ENCODE results near the gene CFHR4.
"Not testable (repeated sequence)": the region's sequence is repeated elsewhere in the genome, so short reads cannot be mapped to it uniquely, and the experiment has no call there.

The CFHR4 gene

DNA sequence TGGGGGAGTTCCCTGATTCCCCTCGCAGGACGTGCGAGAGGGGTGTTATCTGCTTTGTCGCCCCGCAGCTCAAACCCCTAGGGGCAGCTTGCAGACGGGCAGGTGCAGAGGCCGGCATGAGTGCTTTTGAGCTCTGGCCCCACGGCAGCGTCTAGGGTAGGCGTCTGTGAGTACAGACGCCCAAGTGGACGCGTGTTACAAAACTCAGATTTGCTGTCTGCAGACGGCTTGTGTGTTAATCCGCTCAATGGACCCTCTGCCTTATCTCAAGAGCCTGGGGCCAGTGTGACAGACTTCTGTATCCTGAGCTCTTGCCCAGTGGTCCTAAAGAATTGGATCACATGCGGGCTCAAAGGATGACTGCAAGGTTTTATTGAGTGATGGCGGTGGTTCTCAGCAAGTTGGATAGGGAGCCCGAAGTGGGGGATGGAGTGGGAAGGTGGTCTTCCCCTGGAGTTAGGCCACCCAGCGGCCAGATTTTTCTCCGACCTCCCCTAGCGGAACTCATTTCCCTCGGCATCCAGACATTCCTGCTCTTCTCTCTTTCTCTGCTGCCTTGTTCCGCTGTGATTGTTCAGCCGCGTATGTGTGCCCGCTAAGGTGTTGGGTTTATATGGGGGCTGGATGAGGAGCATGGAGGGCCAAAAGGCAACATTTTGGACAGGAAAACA is 9.4 kb downstream of the CFHR4 start:
- TF ChIP-seq, protein P1, sequence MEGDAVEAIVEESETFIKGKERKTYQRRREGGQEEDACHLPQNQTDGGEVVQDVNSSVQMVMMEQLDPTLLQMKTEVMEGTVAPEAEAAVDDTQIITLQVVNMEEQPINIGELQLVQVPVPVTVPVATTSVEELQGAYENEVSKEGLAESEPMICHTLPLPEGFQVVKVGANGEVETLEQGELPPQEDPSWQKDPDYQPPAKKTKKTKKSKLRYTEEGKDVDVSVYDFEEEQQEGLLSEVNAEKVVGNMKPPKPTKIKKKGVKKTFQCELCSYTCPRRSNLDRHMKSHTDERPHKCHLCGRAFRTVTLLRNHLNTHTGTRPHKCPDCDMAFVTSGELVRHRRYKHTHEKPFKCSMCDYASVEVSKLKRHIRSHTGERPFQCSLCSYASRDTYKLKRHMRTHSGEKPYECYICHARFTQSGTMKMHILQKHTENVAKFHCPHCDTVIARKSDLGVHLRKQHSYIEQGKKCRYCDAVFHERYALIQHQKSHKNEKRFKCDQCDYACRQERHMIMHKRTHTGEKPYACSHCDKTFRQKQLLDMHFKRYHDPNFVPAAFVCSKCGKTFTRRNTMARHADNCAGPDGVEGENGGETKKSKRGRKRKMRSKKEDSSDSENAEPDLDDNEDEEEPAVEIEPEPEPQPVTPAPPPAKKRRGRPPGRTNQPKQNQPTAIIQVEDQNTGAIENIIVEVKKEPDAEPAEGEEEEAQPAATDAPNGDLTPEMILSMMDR (IDR thresholded peaks at IDR 0.05; ENCODE audit: low read depth, low read length): no peak
- H3K4me3 ChIP-seq (ENCODE audit: low read depth, low read length): no peak overlapping the region; the same call in 1 of the 2 replicates

DNA sequence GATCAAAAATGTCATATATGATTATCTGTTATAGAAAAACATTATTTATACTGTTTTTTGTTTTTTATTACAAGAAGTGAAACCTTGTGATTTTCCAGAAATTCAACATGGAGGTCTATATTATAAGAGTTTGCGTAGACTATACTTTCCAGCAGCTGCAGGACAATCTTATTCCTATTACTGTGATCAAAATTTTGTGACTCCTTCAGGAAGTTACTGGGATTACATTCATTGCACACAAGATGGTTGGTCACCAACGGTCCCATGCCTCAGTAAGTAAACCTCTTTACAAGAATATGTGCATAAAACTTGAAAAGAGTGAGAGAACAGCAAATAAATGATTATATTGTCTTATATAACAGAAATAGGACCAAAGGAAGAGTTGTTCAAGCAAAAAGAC is 14.5 kb downstream of the CFHR4 start:
- no peak overlapping the region for H3K4me3 ChIP-seq (ENCODE audit: low read depth, low read length)
- TF ChIP-seq, protein P1 (IDR thresholded peaks at IDR 0.05; ENCODE audit: low read depth, low read length): no peak

DNA sequence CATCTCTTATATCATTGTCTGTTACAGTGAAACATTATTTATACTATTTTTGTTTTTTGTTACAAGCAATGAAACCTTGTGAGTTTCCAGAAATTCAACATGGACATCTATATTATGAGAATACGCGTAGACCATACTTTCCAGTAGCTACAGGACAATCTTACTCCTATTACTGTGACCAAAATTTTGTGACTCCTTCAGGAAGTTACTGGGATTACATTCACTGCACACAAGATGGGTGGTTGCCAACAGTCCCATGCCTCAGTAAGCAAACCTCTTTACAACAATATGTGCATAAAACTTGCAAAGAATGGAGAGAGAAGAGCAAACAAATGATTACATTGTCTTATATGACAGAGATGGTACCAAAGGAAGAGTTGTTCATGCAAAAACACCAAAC is 22.4 kb downstream of the CFHR4 start:
- TF ChIP-seq, protein P1 (IDR thresholded peaks at IDR 0.05; ENCODE audit: low read depth, low read length): no peak
- H3K4me3 ChIP-seq (ENCODE audit: low read depth, low read length): no peak overlapping the region

DNA sequence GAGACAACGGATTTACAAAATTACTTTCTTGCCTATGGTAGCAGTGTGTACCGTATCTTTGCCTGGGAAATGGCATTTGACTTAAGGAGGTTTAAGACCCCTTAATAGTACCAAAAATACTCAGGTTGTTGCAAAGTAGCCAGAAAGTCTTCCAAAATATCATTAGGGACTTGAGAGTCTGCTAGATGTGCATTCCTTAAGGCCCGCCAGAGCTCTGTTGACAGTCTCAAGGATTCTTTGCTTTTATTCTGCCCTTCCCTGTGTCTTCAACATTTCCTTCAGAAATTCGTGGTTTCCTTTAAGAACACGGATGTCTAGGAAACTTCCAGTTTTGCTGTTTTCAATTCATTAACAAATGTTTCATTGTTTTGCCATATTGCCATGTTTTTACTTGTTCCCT is 24.4 kb downstream of the CFHR4 start:
- not testable (repeated sequence) for H3K4me3 ChIP-seq (ENCODE audit: low read depth, low read length)

DNA sequence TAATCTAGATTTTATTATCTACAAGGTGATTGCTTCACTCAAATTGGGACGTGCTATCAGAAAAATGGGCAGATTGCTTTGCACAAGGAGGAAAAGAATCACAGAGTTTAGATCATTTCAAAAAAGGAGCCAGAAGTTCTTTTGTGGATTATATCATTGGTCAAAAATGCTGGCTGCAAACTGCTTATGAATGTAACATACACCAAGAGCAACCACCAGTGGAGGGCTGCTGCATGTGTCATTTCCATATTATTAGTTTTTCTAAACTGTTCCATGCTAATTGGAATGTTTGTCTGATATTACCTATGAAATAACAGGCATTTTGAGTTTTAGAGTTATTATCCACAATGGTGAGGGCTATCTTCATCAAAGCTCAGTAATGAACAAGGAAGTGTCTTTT is 39.0 kb downstream of the CFHR4 start:
- H3K4me3 ChIP-seq (ENCODE audit: low read depth, low read length): not testable (repeated sequence)

DNA sequence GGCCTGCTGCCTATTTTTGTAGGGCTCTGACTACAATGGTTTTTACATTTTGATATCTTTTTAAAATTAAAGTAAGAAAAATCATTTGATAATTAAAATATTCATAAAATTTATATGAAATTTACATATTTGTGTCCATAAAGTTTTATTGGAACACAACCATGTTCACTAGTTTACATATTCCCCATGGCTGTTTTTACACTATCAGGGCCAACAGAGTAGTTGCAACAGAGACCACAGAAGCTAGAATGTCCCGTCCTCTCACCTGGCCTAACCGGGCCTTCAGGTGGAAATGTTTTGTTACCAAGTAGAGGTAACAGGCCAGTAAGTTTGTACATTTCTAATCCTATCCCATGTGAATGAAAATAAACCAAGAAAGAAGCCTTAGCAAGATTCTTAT is 45.0 kb downstream of the CFHR4 start:
- H3K4me3 ChIP-seq (ENCODE audit: low read depth, low read length): not testable (repeated sequence)

DNA sequence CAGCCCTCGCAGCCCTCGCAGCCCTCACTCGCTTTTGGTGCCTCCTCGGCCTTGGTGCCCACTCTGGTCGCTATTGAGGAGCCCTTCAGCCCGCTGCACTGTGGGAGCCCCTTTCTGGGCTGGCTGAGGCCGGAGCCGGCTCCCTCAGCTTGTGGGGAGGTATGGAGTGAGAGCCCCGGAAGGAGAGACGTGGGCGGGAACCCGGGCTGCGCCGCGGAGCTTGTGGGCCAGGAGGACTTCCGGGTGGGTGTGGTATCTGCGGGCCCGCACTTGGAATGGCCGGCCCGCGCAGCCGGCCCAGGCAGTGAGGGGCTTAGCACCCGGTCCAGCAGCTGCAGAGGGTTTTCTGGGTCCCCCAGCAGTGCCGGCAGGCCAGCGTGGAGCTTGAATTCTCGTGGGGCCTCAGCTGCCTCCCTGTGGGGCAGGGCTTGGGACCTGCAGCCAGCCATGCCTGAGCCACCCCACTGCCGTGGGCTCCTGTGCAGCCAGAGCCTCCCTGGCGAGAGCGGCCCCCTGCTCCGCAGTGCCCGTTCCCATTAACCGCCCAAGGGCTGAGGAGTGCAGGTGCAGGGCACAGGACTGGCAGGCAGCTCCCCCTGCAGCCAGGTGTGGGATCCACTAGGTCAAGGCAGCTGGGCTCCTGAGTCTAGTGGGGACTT is 45.8 kb downstream of the CFHR4 start:
- TF ChIP-seq, protein P1 (IDR thresholded peaks at IDR 0.05; ENCODE audit: low read depth, low read length): no peak
- no peak overlapping the region for H3K4me3 ChIP-seq (ENCODE audit: low read depth, low read length)

DNA sequence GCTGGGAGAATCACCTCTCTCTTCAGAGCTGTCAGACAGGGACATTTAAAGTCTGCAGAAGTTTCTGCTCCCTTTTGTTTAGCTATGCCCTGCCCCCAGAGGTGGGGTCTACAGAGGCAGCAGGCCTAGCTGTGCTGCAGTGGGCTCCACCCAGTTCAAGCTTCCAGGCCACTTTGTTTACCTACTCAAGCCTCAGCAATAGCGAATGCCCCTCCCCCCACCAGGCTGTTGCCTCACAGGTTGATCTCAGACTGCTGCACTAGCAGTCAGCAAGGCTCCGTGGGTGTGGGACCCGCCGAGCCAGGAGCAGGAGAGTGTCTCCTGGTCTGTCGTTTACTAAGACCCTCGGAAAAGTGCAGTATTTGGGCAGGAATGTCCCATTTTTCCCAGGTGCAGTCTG is 53.6 kb downstream of the CFHR4 start:
- not testable (repeated sequence) for H3K4me3 ChIP-seq (ENCODE audit: low read depth, low read length)

DNA sequence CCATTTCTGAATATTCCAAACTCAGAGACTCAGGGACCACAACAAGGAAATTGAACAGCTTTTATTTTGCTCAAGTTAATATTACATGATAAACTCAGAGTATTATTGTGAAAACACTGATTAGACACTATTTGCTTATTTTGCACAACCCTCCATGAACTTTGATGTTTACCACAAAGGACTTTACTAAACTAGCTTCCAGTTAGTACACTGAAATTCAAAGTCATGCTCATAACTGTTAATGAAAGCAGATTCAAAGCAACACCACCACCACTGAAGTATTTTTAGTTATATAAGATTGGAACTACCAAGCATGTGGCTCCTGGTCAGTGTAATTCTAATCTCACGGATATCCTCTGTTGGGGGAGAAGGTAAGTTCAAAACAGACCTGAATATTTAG is 55.7 kb downstream of the CFHR4 start, which contains the start of gene CFHR2:
TSS of gene CFHR2 (plus strand) at position 171 of the 400 bp plus-strand sequence. CDS start at position 314, 143 bp downstream.
- H3K4me3 ChIP-seq (ENCODE audit: low read depth, low read length): not testable (repeated sequence)

DNA sequence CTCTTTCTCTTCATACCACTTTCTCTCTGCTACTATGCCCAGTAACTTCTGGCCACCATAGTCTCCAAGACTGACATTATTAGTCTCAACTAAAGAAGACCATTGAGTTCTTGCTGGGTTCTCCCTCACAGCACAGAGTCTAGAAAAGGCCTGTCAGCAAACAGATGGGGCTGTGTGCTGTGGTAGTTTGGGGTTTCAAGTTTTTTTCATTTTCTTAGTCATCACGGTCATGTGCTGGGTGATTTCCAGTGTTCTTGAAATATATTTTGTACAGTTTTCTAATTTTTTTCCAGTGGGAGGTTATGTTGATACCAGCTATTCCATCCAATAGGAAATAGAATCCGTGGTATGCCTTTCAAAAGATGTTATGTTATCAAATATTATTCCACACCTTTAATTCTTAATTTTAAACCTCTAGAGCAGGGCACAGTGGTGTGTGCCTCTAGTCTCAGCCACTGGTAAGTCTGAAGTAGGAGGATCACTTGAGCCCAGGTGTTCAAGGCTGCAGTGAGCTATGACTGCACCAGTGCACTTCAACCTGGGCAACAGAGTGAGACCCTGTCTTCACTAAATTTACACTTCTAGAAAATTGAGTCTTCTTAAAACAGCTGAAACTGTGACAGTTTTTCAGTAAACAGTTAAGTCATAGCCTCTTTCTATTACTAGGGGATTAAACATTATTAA is 64.0 kb downstream of the CFHR4 start:
- no peak overlapping the region for H3K4me3 ChIP-seq (ENCODE audit: low read depth, low read length)
- TF ChIP-seq, protein P1 (IDR thresholded peaks at IDR 0.05; ENCODE audit: low read depth, low read length): no peak

Data from WI38 (cell line).